Measurements from ENCODE around the gene EEF1B2.

DNA sequence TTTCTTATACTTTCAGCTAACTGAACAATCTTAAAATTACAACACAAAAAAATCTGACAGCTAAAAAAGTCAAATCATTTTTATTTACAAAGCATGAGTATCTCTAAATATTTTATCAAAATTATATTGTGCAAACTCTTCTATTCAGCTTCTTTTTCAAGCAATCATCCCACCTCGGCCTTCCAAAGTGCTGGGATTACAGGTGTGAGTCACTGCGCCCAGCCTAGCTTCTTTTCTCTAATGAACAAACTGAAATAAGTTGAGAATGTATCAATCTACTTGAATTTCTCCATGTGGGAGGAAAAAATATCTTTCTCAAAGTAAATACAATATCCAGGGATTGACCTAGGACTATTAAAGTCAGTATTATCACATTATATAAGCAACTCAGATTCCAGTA is 15.3 kb upstream of the EEF1B2 start:
- TF ChIP-seq, protein P1, sequence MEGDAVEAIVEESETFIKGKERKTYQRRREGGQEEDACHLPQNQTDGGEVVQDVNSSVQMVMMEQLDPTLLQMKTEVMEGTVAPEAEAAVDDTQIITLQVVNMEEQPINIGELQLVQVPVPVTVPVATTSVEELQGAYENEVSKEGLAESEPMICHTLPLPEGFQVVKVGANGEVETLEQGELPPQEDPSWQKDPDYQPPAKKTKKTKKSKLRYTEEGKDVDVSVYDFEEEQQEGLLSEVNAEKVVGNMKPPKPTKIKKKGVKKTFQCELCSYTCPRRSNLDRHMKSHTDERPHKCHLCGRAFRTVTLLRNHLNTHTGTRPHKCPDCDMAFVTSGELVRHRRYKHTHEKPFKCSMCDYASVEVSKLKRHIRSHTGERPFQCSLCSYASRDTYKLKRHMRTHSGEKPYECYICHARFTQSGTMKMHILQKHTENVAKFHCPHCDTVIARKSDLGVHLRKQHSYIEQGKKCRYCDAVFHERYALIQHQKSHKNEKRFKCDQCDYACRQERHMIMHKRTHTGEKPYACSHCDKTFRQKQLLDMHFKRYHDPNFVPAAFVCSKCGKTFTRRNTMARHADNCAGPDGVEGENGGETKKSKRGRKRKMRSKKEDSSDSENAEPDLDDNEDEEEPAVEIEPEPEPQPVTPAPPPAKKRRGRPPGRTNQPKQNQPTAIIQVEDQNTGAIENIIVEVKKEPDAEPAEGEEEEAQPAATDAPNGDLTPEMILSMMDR (conservative IDR thresholded peaks at IDR 0.05; ENCODE audit: low read depth in 2 of 2) = no peak
- TF ChIP-seq, protein P2, sequence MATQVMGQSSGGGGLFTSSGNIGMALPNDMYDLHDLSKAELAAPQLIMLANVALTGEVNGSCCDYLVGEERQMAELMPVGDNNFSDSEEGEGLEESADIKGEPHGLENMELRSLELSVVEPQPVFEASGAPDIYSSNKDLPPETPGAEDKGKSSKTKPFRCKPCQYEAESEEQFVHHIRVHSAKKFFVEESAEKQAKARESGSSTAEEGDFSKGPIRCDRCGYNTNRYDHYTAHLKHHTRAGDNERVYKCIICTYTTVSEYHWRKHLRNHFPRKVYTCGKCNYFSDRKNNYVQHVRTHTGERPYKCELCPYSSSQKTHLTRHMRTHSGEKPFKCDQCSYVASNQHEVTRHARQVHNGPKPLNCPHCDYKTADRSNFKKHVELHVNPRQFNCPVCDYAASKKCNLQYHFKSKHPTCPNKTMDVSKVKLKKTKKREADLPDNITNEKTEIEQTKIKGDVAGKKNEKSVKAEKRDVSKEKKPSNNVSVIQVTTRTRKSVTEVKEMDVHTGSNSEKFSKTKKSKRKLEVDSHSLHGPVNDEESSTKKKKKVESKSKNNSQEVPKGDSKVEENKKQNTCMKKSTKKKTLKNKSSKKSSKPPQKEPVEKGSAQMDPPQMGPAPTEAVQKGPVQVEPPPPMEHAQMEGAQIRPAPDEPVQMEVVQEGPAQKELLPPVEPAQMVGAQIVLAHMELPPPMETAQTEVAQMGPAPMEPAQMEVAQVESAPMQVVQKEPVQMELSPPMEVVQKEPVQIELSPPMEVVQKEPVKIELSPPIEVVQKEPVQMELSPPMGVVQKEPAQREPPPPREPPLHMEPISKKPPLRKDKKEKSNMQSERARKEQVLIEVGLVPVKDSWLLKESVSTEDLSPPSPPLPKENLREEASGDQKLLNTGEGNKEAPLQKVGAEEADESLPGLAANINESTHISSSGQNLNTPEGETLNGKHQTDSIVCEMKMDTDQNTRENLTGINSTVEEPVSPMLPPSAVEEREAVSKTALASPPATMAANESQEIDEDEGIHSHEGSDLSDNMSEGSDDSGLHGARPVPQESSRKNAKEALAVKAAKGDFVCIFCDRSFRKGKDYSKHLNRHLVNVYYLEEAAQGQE (IDR thresholded peaks at IDR 0.05; ENCODE audit: unreplicated experiment) = no peak
- TF ChIP-seq EZH2 (IDR thresholded peaks at IDR 0.05; ENCODE audit: low read depth, unreplicated experiment) (no peak), ZNF331 (CRISPR knock-in tag; IDR thresholded peaks at IDR 0.05; ENCODE audit: low read depth) (no peak), POLR2AphosphoS5 (IDR thresholded peaks at IDR 0.05; ENCODE audit: low read depth) (no peak), EZH2phosphoT487 (IDR thresholded peaks at IDR 0.05; ENCODE audit: unreplicated experiment) (no peak), CREB1 (CRISPR knock-in tag; IDR thresholded peaks at IDR 0.05; ENCODE audit: low read depth) (no peak), STAT1 (IDR thresholded peaks at IDR 0.05; ENCODE audit: unreplicated experiment) (no peak), NANOG (IDR thresholded peaks at IDR 0.05; ENCODE audit: borderline replicate concordance) (no peak), JUNB (IDR thresholded peaks at IDR 0.05; ENCODE audit: unreplicated experiment) (no peak)
- TF ChIP-seq, protein P3, sequence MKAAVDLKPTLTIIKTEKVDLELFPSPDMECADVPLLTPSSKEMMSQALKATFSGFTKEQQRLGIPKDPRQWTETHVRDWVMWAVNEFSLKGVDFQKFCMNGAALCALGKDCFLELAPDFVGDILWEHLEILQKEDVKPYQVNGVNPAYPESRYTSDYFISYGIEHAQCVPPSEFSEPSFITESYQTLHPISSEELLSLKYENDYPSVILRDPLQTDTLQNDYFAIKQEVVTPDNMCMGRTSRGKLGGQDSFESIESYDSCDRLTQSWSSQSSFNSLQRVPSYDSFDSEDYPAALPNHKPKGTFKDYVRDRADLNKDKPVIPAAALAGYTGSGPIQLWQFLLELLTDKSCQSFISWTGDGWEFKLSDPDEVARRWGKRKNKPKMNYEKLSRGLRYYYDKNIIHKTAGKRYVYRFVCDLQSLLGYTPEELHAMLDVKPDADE (IDR thresholded peaks at IDR 0.05) = no peak

All from GM23338 (cell line).